Measurements from ENCODE around the gene PARP9.

The PARP9 gene

GRCh38 chr3:122564155-122564912 lies at the start of gene PARP9, which contains the start of gene DTX3L:
TSS of gene PARP9 (minus strand) at chr3:122564300. CDS start at chr3:122559620, 4,680 bp downstream.
TSS of gene DTX3L (plus strand) at chr3:122564338. CDS start at chr3:122564427, 89 bp downstream.
- peaks cover 21 to 23% of the 10 kb centered on the region in 2 donors for H3K36me3 ChIP-seq (ENCODE audit: control insufficient read depth in 2 of 2, insufficient read depth in 2 of 2, low read length in 2 of 2)
- no peaks in the 10 kb centered on the region for H3K27me3 ChIP-seq (ENCODE audit: control insufficient read depth in 2 of 2, insufficient read depth in 2 of 2, low read length in 2 of 2)
- peaks cover 4 to 9% of the 10 kb centered on the region in 2 donors for H3K4me1 ChIP-seq (ENCODE audit: control insufficient read depth in 2 of 2, insufficient read depth in 2 of 2, low read length in 2 of 2)
- peak within 1 kb of the TSS; percentile 71 to 92 for H3K9ac ChIP-seq (ENCODE audit: low read depth in 1 of 2, low read length in 2 of 2)
- peak within 1 kb of the TSS; percentile 85 to 89 for H3K4me3 ChIP-seq (ENCODE audit: low read length in 2 of 2)
- no peaks in the 10 kb centered on the region for H3K9me3 ChIP-seq (ENCODE audit: control insufficient read depth in 2 of 2, low read length in 2 of 2)
- peak within 1 kb of the TSS; percentile 92 to 93 for H3K27ac ChIP-seq (ENCODE audit: low read depth in 2 of 2, low read length in 2 of 2)

- no peaks in the 10 kb centered on the region for H3K27me3 ChIP-seq (ENCODE audit: control insufficient read depth in 2 of 2, insufficient read depth in 2 of 2, low read length in 2 of 2)
- no peak overlapping the region for H3K4me3 ChIP-seq (ENCODE audit: low read length in 2 of 2)
- no peaks in the 10 kb centered on the region for H3K4me1 ChIP-seq (ENCODE audit: control insufficient read depth in 2 of 2, insufficient read depth in 2 of 2, low read length in 2 of 2)
- no peaks in the 10 kb centered on the region for H3K36me3 ChIP-seq (ENCODE audit: control insufficient read depth in 2 of 2, insufficient read depth in 2 of 2, low read length in 2 of 2)
- no peaks in the 10 kb centered on the region for H3K9me3 ChIP-seq (ENCODE audit: control insufficient read depth in 2 of 2, low read length in 2 of 2)
- H3K9ac ChIP-seq (ENCODE audit: low read depth in 1 of 2, low read length in 2 of 2), result no peak overlapping the region
- no peak overlapping the region for H3K27ac ChIP-seq (ENCODE audit: low read depth in 2 of 2, low read length in 2 of 2)
Measured at GRCh38 chr3:122612696-122613095, 48.6 kb upstream of the PARP9 start.

- Histone ChIP-seq H3K36me3 (ENCODE audit: control insufficient read depth in 2 of 2, insufficient read depth in 2 of 2, low read length in 2 of 2) (no peaks in the 10 kb centered on the region), H3K27me3 (ENCODE audit: control insufficient read depth in 2 of 2, insufficient read depth in 2 of 2, low read length in 2 of 2) (no peaks in the 10 kb centered on the region), H3K9ac (ENCODE audit: low read depth in 1 of 2, low read length in 2 of 2) (no peak overlapping the region), H3K4me1 (ENCODE audit: control insufficient read depth in 2 of 2, insufficient read depth in 2 of 2, low read length in 2 of 2) (no peaks in the 10 kb centered on the region), H3K9me3 (ENCODE audit: control insufficient read depth in 2 of 2, low read length in 2 of 2) (no peaks in the 10 kb centered on the region), H3K4me3 (ENCODE audit: low read length in 2 of 2) (no peak overlapping the region), H3K27ac (ENCODE audit: low read depth in 2 of 2, low read length in 2 of 2) (no peak overlapping the region)
Measured at GRCh38 chr3:122609798-122610559, 45.9 kb upstream of the PARP9 start.

- Histone ChIP-seq H3K9me3 (ENCODE audit: control insufficient read depth in 2 of 2, low read length in 2 of 2) (no peaks in the 10 kb centered on the region), H3K27me3 (ENCODE audit: control insufficient read depth in 2 of 2, insufficient read depth in 2 of 2, low read length in 2 of 2) (no peaks in the 10 kb centered on the region), H3K4me3 (ENCODE audit: low read length in 2 of 2) (no peak overlapping the region), H3K27ac (ENCODE audit: low read depth in 2 of 2, low read length in 2 of 2) (no peak overlapping the region), H3K9ac (ENCODE audit: low read depth in 1 of 2, low read length in 2 of 2) (no peak overlapping the region), H3K4me1 (ENCODE audit: control insufficient read depth in 2 of 2, insufficient read depth in 2 of 2, low read length in 2 of 2) (no peaks in the 10 kb centered on the region), H3K36me3 (ENCODE audit: control insufficient read depth in 2 of 2, insufficient read depth in 2 of 2, low read length in 2 of 2) (no peaks in the 10 kb centered on the region)
Measured at GRCh38 chr3:122608916-122609315, 44.8 kb upstream of the PARP9 start.

- H3K27me3 ChIP-seq (ENCODE audit: control insufficient read depth in 2 of 2, insufficient read depth in 2 of 2, low read length in 2 of 2), result no peaks in the 10 kb centered on the region
- no peaks in the 10 kb centered on the region for H3K9me3 ChIP-seq (ENCODE audit: control insufficient read depth in 2 of 2, low read length in 2 of 2)
- no peak overlapping the region for H3K4me3 ChIP-seq (ENCODE audit: low read length in 2 of 2)
- no peak overlapping the region for H3K9ac ChIP-seq (ENCODE audit: low read depth in 1 of 2, low read length in 2 of 2)
- no peaks in the 10 kb centered on the region for H3K4me1 ChIP-seq (ENCODE audit: control insufficient read depth in 2 of 2, insufficient read depth in 2 of 2, low read length in 2 of 2)
- no peaks in the 10 kb centered on the region for H3K36me3 ChIP-seq (ENCODE audit: control insufficient read depth in 2 of 2, insufficient read depth in 2 of 2, low read length in 2 of 2)
- no peak overlapping the region for H3K27ac ChIP-seq (ENCODE audit: low read depth in 2 of 2, low read length in 2 of 2)
Measured at GRCh38 chr3:122606330-122606729, 42.2 kb upstream of the PARP9 start.

GRCh38 chr3:122603056-122603455 lies 39.0 kb upstream of the PARP9 start:
- no peaks in the 10 kb centered on the region for H3K27me3 ChIP-seq (ENCODE audit: control insufficient read depth in 2 of 2, insufficient read depth in 2 of 2, low read length in 2 of 2)

GRCh38 chr3:122602011-122602710 lies 38.1 kb upstream of the PARP9 start:
- Histone ChIP-seq H3K27me3 (ENCODE audit: control insufficient read depth in 2 of 2, insufficient read depth in 2 of 2, low read length in 2 of 2) (no peaks in the 10 kb centered on the region), H3K9me3 (ENCODE audit: control insufficient read depth in 2 of 2, low read length in 2 of 2) (no peaks in the 10 kb centered on the region), H3K4me1 (ENCODE audit: control insufficient read depth in 2 of 2, insufficient read depth in 2 of 2, low read length in 2 of 2) (no peaks in the 10 kb centered on the region), H3K36me3 (ENCODE audit: control insufficient read depth in 2 of 2, insufficient read depth in 2 of 2, low read length in 2 of 2) (no peaks in the 10 kb centered on the region), H3K4me3 (ENCODE audit: low read length in 2 of 2) (no peak overlapping the region), H3K9ac (ENCODE audit: low read depth in 1 of 2, low read length in 2 of 2) (no peak overlapping the region), H3K27ac (ENCODE audit: low read depth in 2 of 2, low read length in 2 of 2) (no peak overlapping the region)

More at GRCh38 chr3:122603056-122603455, 39.0 kb upstream of the PARP9 start:
- no peaks in the 10 kb centered on the region for H3K36me3 ChIP-seq (ENCODE audit: control insufficient read depth in 2 of 2, insufficient read depth in 2 of 2, low read length in 2 of 2)
- H3K27ac ChIP-seq (ENCODE audit: low read depth in 2 of 2, low read length in 2 of 2), result no peak overlapping the region
- no peak overlapping the region for H3K9ac ChIP-seq (ENCODE audit: low read depth in 1 of 2, low read length in 2 of 2)
- no peaks in the 10 kb centered on the region for H3K9me3 ChIP-seq (ENCODE audit: control insufficient read depth in 2 of 2, low read length in 2 of 2)
- no peaks in the 10 kb centered on the region for H3K4me1 ChIP-seq (ENCODE audit: control insufficient read depth in 2 of 2, insufficient read depth in 2 of 2, low read length in 2 of 2)
- no peak overlapping the region for H3K4me3 ChIP-seq (ENCODE audit: low read length in 2 of 2)

- no peaks in the 10 kb centered on the region for H3K27me3 ChIP-seq (ENCODE audit: control insufficient read depth in 2 of 2, insufficient read depth in 2 of 2, low read length in 2 of 2)
- no peaks in the 10 kb centered on the region for H3K36me3 ChIP-seq (ENCODE audit: control insufficient read depth in 2 of 2, insufficient read depth in 2 of 2, low read length in 2 of 2)
- no peak overlapping the region for H3K9ac ChIP-seq (ENCODE audit: low read depth in 1 of 2, low read length in 2 of 2)
Measured at GRCh38 chr3:122598556-122598955, 34.5 kb upstream of the PARP9 start.

GRCh38 chr3:122598151-122598550 lies 34.1 kb upstream of the PARP9 start:
- Histone ChIP-seq H3K4me3 (ENCODE audit: low read length in 2 of 2) (no peak overlapping the region), H3K4me1 (ENCODE audit: control insufficient read depth in 2 of 2, insufficient read depth in 2 of 2, low read length in 2 of 2) (no peaks in the 10 kb centered on the region), H3K9me3 (ENCODE audit: control insufficient read depth in 2 of 2, low read length in 2 of 2) (no peaks in the 10 kb centered on the region), H3K9ac (ENCODE audit: low read depth in 1 of 2, low read length in 2 of 2) (no peak overlapping the region), H3K27ac (ENCODE audit: low read depth in 2 of 2, low read length in 2 of 2) (no peak overlapping the region), H3K27me3 (ENCODE audit: control insufficient read depth in 2 of 2, insufficient read depth in 2 of 2, low read length in 2 of 2) (no peaks in the 10 kb centered on the region), H3K36me3 (ENCODE audit: control insufficient read depth in 2 of 2, insufficient read depth in 2 of 2, low read length in 2 of 2) (no peaks in the 10 kb centered on the region)

More at GRCh38 chr3:122598556-122598955, 34.5 kb upstream of the PARP9 start:
- H3K4me1 ChIP-seq (ENCODE audit: control insufficient read depth in 2 of 2, insufficient read depth in 2 of 2, low read length in 2 of 2), result no peaks in the 10 kb centered on the region
- H3K27ac ChIP-seq (ENCODE audit: low read depth in 2 of 2, low read length in 2 of 2), result no peak overlapping the region
- H3K4me3 ChIP-seq (ENCODE audit: low read length in 2 of 2), result no peak overlapping the region
- H3K9me3 ChIP-seq (ENCODE audit: control insufficient read depth in 2 of 2, low read length in 2 of 2), result no peaks in the 10 kb centered on the region

- Histone ChIP-seq H3K9ac (ENCODE audit: low read depth in 1 of 2, low read length in 2 of 2) (no peak overlapping the region), H3K27me3 (ENCODE audit: control insufficient read depth in 2 of 2, insufficient read depth in 2 of 2, low read length in 2 of 2) (no peaks in the 10 kb centered on the region), H3K27ac (ENCODE audit: low read depth in 2 of 2, low read length in 2 of 2) (no peak overlapping the region), H3K4me1 (ENCODE audit: control insufficient read depth in 2 of 2, insufficient read depth in 2 of 2, low read length in 2 of 2) (no peaks in the 10 kb centered on the region), H3K36me3 (ENCODE audit: control insufficient read depth in 2 of 2, insufficient read depth in 2 of 2, low read length in 2 of 2) (no peaks in the 10 kb centered on the region), H3K4me3 (ENCODE audit: low read length in 2 of 2) (no peak overlapping the region), H3K9me3 (ENCODE audit: control insufficient read depth in 2 of 2, low read length in 2 of 2) (no peaks in the 10 kb centered on the region)
Measured at GRCh38 chr3:122594025-122594424, 29.9 kb upstream of the PARP9 start.
